Calu3 (cell line): ENCODE measurements around the gene MACROD2. TPM values are rescaled to one million over a fixed set of nuclear protein-coding genes. Genes with fewer than 3 reads are reported as not detected.

Experiments used
- BruUV-seq: library from RNA; stranded (reverse); fragments of 400-500 nt; replicated peaks from 2 replicates; lab custom pipeline; 2021; lab: Mats Ljungman, UMichigan
- CTCF ChIA-PET: fragments of 300-600 bp; sonication (Branson Sonifier 250); formaldehyde crosslinking; loops from one replicate; lab custom pipeline; 2022; ENCODE audit warnings: antibody characterized with exemption; lab: Charles Lee
- DNase-seq: peaks from one replicate; pipeline ENCODE4 v3.0.0; 2022
- H3K27ac Mint-ChIP-seq: one replicate; pipeline ENCODE4 v1.8.0; 2022; ENCODE audit warnings: mixed read lengths; ENCODE audit not compliant: unreplicated experiment
- H3K27me3 Mint-ChIP-seq: one replicate; pipeline ENCODE4 v1.8.0; 2022; ENCODE audit warnings: mixed read lengths; ENCODE audit not compliant: unreplicated experiment
- H3K36me3 Mint-ChIP-seq: one replicate; pipeline ENCODE4 v1.8.0; 2022; ENCODE audit warnings: mild to moderate bottlenecking, moderate library complexity, mixed read lengths; ENCODE audit not compliant: insufficient read depth, unreplicated experiment
- H3K4me1 Mint-ChIP-seq: one replicate; pipeline ENCODE4 v1.8.0; 2022; ENCODE audit warnings: mild to moderate bottlenecking, low read depth, mixed read lengths; ENCODE audit not compliant: unreplicated experiment
- H3K4me3 Mint-ChIP-seq: one replicate; pipeline ENCODE4 v1.8.0; 2022; ENCODE audit warnings: mild to moderate bottlenecking, low read depth, moderate library complexity, mixed read lengths; ENCODE audit not compliant: unreplicated experiment
- H3K9me3 Mint-ChIP-seq: one replicate; pipeline ENCODE4 v1.8.0; 2022; ENCODE audit warnings: low read depth, mixed read lengths; ENCODE audit not compliant: unreplicated experiment
- intact Hi-C: fragments of 100-400 bp; cut with micrococcal nuclease; formaldehyde crosslinking; loops from one replicate; pipeline ENCODE4 v1.10.0; 2022; ENCODE audit not compliant: unreplicated experiment
- total RNA-seq: library from RNA; stranded (reverse); gene quantifications from 2 replicates; pipeline ENCODE4 v1.2.3, GENCODE V29; 2022
- TF ChIP-seq, protein P1 (sequence below): fragments of 200-600 bp; IDR thresholded peaks from one replicate; pipeline ENCODE4 v1.8.0; 2022; ENCODE audit warnings: antibody characterized with exemption; ENCODE audit not compliant: unreplicated experiment

Gene MACROD2
- total RNA-seq, 1 experiment from 2014 or later, result 29.4 TPM

DNA sequence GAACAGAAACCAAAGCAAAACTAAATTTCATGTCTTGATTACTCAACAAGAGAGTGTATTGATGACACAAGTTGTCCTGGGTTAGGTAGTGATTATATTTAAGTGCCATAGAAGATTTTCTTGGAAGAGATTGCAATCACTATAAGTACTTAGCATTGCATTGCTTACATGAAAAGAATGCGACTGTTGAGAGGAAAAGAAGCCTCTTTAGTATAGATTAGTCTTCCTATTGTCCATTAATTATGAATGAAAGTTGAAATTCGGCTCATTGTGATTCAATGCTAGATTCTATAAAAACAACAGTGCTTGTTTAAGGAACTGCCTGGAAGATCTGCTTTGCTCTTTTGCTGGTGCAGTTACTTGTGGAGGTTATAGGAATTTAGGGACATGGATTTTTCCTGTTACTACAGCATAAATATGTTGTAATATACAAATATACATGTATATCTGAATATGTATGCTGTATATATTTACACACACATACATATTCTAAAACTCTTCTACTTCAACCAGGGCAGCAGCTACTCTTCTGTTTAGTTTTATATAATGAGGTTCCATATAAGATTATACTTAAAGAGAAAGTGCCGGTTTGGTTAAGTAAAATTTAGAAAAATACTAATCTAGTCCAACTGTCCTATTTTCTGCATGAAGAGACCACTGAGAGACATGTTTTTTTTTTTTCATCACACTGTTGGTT is 1781.6 kb downstream of the MACROD2 start:
- CTCF ChIA-PET, result no interaction called here
- BruUV-seq, result no TSS peak
- intact Hi-C loops, result no loop called here
- Mint-ChIP-seq H3K9me3 (peaks cover 3% of the 10 kb centered on the region), H3K27me3 (no peaks in the 10 kb centered on the region), H3K4me1 (no peaks in the 10 kb centered on the region), H3K36me3 (no peaks in the 10 kb centered on the region), H3K27ac (no peak overlapping the region), H3K4me3 (no peak overlapping the region)
- TF ChIP-seq, protein P1, sequence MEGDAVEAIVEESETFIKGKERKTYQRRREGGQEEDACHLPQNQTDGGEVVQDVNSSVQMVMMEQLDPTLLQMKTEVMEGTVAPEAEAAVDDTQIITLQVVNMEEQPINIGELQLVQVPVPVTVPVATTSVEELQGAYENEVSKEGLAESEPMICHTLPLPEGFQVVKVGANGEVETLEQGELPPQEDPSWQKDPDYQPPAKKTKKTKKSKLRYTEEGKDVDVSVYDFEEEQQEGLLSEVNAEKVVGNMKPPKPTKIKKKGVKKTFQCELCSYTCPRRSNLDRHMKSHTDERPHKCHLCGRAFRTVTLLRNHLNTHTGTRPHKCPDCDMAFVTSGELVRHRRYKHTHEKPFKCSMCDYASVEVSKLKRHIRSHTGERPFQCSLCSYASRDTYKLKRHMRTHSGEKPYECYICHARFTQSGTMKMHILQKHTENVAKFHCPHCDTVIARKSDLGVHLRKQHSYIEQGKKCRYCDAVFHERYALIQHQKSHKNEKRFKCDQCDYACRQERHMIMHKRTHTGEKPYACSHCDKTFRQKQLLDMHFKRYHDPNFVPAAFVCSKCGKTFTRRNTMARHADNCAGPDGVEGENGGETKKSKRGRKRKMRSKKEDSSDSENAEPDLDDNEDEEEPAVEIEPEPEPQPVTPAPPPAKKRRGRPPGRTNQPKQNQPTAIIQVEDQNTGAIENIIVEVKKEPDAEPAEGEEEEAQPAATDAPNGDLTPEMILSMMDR, result no peak
- no peak for DNase-seq

DNA sequence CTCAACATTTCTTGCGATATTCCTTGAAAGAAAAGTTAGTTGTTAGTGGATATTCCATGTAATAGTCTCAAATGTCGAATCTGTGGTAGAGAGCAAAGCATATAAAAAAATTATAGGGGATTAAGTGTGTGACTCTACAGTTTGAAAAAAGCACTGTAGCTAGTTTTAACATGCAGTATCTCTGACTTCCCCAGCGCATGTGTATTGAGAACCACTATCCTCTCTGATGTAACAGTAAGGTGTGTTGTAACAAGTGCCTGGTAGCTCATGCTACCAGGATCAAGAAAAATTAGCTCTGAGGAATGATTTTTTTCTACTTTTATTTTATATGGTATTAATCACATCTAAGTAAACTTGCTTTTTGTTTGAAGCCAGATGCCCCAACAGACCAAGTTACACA is 1788.7 kb downstream of the MACROD2 start:
- intact Hi-C loops, result no loop called here
- no peak overlapping the region for H3K27ac Mint-ChIP-seq
- H3K4me3 Mint-ChIP-seq, result no peak overlapping the region

DNA sequence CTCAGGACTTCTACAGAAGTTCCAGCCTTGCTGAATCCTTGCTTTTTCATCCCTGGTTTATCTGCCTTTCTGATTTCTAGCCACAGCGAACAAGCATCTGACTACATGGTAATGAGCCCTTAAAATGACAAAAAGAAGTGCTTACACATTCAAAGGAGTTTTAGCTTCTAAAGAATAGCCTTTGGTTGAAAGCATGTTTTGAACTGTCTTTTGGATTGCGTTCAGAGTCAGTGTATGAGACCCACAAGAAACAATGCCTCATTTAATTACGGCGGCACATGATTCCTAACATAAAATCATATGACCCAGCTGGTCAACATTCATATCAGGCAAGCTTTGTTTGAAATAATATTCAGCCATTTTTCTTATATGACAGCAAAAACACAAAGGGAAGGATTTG is 1793.8 kb downstream of the MACROD2 start:
- no peaks in the 10 kb centered on the region for H3K9me3 Mint-ChIP-seq
- H3K27ac Mint-ChIP-seq, result no peak overlapping the region
- H3K4me1 Mint-ChIP-seq, result no peaks in the 10 kb centered on the region
- DNase-seq, result no peak
- intact Hi-C loops, result no loop called here
- no peaks in the 10 kb centered on the region for H3K36me3 Mint-ChIP-seq
- TF ChIP-seq, protein P1, result no peak
- CTCF ChIA-PET, result no interaction called here
- no peak overlapping the region for H3K4me3 Mint-ChIP-seq
- H3K27me3 Mint-ChIP-seq, result no peaks in the 10 kb centered on the region
- BruUV-seq, result no TSS peak

More for the DNA sequence above, 1788.7 kb downstream of the MACROD2 start:
- Mint-ChIP-seq H3K4me1 (no peaks in the 10 kb centered on the region), H3K27me3 (no peaks in the 10 kb centered on the region), H3K9me3 (peaks cover 3% of the 10 kb centered on the region), H3K36me3 (no peaks in the 10 kb centered on the region)
- no TSS peak for BruUV-seq
- TF ChIP-seq, protein P1, result no peak
- CTCF ChIA-PET, result no interaction called here
- DNase-seq, result no peak

DNA sequence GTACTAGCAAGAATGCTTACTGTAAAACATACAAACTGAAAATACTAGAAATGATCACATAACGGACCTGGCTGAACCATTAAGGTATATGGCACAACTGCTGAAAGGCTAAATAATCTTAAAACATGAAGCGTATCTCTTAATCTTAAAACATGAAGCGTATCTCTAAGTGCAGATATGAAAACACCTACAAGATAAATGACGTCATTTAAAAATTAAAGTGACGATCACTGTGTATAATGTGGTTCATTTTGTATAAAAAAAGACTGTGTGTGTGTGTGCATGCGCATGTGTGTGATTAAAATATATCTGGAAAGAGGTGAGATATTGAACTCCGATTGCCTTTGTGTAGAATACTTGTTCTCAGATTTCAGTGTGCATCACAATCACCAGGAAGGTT is 1797.5 kb downstream of the MACROD2 start:
- DNase-seq, result no peak
- no peaks in the 10 kb centered on the region for H3K4me1 Mint-ChIP-seq
- H3K27me3 Mint-ChIP-seq, result no peaks in the 10 kb centered on the region
- TF ChIP-seq, protein P1, result no peak
- BruUV-seq, result no TSS peak
- no peak overlapping the region for H3K4me3 Mint-ChIP-seq
- H3K9me3 Mint-ChIP-seq, result no peaks in the 10 kb centered on the region
- no peak overlapping the region for H3K27ac Mint-ChIP-seq
- intact Hi-C loops, result no loop called here
- CTCF ChIA-PET, result no interaction called here
- no peaks in the 10 kb centered on the region for H3K36me3 Mint-ChIP-seq
